ACHN (cell line): ENCODE measurements around the gene GNAL.

Experiments used
- DNase-seq: peaks from one replicate; pipeline ENCODE4 v3.0.0-alpha.2; 2015
- in situ Hi-C: cut with HindIII; loops from 2 replicates; pipeline ENCODE4 v1.10.0; 2017; ENCODE audit warnings: low sequenced_read_pairs, low pct_ligation_motif_present, low pct_unique_long_range_greater_than_20kb

The GNAL gene

GRCh38 chr18:11750581-11751310 lies 61.7 kb downstream of the GNAL start:
- in situ Hi-C loops = no loop called here
- no peak for DNase-seq

GRCh38 chr18:11751341-11752115 lies 62.5 kb downstream of the GNAL start:
- DNase-seq = no peak
- in situ Hi-C loops = no loop called here

- DNase-seq = peak; percentile 32
- in situ Hi-C loops = no loop called here
Observed at GRCh38 chr18:11752116-11752911, 63.2 kb downstream of the GNAL start.

- DNase-seq = no peak
- in situ Hi-C loops = no loop called here
Observed at GRCh38 chr18:11754979-11755378, 65.9 kb downstream of the GNAL start.

GRCh38 chr18:11757084-11757590 lies 68.1 kb downstream of the GNAL start:
- in situ Hi-C loops = no loop called here

GRCh38 chr18:11759456-11759855 lies 70.4 kb downstream of the GNAL start:
- in situ Hi-C loops = no loop called here

More at GRCh38 chr18:11757084-11757590, 68.1 kb downstream of the GNAL start:
- DNase-seq = no peak

GRCh38 chr18:11760498-11761167 lies 71.6 kb downstream of the GNAL start:
- no peak for DNase-seq
- in situ Hi-C loops = no loop called here

More at GRCh38 chr18:11759456-11759855, 70.4 kb downstream of the GNAL start:
- DNase-seq = no peak

GRCh38 chr18:11761553-11761952 lies 72.5 kb downstream of the GNAL start:
- no peak for DNase-seq
- in situ Hi-C loops = no loop called here

GRCh38 chr18:11762429-11762828 lies 73.4 kb downstream of the GNAL start:
- in situ Hi-C loops = no loop called here
- no peak for DNase-seq

GRCh38 chr18:11767329-11767728 lies 78.3 kb downstream of the GNAL start:
- no peak for DNase-seq

GRCh38 chr18:11767935-11768334 lies 78.9 kb downstream of the GNAL start:
- in situ Hi-C loops = no loop called here
- DNase-seq = no peak

More at GRCh38 chr18:11767329-11767728, 78.3 kb downstream of the GNAL start:
- in situ Hi-C loops = no loop called here

GRCh38 chr18:11775436-11776174 lies 86.5 kb downstream of the GNAL start:
- DNase-seq = no peak
- in situ Hi-C loops = no loop called here

- DNase-seq = no peak
- in situ Hi-C loops = no loop called here
Observed at GRCh38 chr18:11780042-11780441, 91.0 kb downstream of the GNAL start.

GRCh38 chr18:11783716-11784331 lies 94.8 kb downstream of the GNAL start:
- in situ Hi-C loops = no loop called here
- DNase-seq = no peak

- no peak for DNase-seq
- in situ Hi-C loops = no loop called here
Observed at GRCh38 chr18:11784674-11785304, 95.7 kb downstream of the GNAL start.

GRCh38 chr18:11785444-11786055 lies 96.5 kb downstream of the GNAL start:
- no peak for DNase-seq
- in situ Hi-C loops = no loop called here
